ENCODE measurements around the gene MAN2C1.
"Not testable (repeated sequence)": the region's sequence is repeated elsewhere in the genome, so short reads cannot be mapped to it uniquely, and the experiment has no call there.

MAN2C1 gene

DNA sequence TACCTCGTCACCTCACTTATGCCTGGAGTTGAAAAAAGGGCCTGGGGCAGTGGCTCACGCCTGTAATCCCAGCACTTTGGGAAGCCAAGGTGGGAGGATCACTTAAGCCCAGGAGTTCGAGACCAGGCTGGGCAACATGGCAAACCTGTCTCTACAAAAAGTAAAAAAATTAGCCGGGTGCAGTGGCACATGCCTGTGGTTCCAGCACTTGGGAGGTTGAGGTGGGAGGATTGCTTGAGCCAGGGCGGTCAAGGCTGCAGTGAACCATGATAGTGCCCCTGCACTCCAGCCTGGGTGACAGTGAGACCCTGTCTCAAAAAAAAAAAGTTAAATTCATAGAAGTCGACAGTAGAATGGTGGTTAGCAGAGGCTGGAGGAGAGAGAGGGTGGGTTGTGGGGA is 26.2 kb downstream of the MAN2C1 start:
- DNase-seq = no peak

DNA sequence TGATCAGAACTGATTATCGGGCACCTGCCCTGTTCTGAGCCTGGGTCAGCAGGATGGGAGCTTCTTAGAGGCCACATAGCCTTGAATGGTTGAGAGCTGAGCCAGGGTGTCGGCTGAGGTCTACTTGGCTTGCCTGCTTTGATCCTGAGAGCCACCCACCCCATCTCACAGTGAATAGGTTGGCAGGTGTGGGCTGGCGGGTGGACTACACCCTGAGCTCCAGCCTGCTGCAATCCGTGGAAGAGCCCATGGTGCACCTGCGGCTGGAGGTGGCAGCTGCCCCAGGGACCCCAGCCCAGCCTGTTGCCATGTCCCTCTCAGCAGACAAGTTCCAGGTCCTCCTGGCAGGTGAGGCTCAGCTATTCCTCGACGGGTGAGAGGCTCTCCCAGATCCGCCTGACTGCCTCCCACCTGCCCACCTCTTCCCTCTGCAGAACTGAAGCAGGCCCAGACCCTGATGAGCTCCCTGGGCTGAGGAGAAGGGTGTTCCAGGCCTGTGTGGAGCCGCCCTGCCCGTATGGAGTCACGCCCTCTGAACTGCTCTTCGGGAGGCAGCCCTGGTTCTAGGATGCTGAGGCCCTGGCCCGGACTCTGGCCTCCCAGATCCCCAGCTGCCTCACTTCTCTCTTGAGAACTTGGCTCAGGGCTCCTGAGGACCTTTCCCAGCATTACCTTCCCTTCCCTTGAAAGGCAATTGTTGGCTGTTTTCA is 28.7 kb downstream of the MAN2C1 start:
- DNase-seq = no peak

DNA sequence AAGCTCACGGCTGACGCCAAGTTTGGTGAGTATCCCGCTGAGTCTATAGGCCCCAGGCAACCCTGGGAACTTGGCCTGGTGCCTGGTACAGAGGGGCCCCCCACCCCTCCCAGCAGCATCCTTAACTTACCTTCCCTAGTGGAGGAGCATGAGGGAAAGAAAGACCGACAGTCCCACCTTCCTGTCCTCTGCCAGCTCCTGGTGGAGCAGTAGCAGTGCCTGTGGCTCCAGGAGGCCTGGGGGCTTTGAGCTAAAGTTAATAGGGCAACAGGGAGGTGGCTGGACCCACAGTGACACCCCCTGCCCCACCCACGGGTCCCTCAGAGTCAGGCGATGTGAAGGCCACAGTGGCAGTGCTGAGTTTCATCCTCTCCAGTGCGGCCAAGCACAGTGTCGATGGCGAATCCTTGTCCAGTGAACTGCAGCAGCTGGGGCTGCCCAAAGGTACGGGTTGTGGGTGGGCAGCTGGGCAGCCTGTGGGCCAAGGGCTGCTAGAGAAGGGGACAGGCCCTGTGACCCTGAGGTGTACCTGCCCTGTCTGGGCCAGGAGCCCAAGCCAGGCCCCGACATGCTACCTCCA is 29.7 kb downstream of the MAN2C1 start:
- DNase-seq = no peak

DNA sequence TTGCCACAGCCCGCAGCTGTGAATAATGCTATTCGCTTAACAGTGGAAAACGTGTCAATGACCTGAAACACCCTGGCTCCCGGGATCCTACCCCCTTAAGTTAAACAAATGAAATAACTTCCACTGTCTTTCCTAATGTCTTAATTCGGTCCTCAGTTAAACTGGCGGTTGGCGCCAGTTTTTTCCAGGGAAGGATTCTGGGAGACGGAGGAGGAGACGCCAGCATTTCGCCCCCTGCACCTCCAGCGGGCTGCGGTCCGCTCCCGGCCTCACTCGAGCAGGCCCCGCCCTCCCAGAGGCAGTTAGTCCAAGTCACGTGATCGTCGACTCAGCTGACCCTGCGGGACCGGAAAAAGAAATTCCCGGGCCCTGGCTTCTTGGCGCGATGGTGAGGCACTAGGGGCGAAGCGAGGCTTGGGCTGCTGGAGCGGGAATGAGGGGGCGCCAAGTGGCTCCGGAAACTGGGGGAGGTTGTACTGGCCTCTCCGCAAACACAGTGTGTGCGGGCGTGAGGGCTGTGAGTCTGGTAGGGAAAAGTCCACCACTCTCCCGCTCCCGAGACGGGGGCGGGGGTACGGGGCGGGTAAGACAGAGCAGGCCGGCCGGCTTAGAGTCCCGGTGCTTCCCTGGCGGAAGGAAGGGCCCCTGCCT is 32.6 kb downstream of the MAN2C1 start, which contains the start of gene COMMD4:
COMMD4 (plus strand) TSS at position 359 of the 651 bp plus-strand sequence; CDS start at position 386, 27 bp downstream.
- DNase-seq = peak; percentile 92 to 95

DNA sequence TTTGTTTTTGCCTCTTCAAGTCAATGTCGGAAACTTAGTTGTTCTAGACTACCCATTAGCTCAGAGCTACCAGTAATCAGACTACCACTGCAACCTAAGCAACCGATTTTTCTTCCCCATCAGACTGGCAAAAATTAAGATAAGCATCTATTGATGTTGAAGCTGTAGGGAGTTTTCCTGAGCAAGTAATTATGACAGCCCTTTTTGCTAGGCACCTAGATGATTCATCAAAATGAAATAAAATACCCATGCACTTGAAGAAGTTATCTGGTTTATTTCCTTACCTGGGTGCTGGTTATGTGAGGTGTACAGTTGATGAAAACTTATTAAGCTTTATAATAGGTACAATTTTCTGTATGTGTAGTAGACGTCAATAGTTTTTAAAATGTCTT is 33.1 kb downstream of the MAN2C1 start:
- DNase-seq = no peak

DNA sequence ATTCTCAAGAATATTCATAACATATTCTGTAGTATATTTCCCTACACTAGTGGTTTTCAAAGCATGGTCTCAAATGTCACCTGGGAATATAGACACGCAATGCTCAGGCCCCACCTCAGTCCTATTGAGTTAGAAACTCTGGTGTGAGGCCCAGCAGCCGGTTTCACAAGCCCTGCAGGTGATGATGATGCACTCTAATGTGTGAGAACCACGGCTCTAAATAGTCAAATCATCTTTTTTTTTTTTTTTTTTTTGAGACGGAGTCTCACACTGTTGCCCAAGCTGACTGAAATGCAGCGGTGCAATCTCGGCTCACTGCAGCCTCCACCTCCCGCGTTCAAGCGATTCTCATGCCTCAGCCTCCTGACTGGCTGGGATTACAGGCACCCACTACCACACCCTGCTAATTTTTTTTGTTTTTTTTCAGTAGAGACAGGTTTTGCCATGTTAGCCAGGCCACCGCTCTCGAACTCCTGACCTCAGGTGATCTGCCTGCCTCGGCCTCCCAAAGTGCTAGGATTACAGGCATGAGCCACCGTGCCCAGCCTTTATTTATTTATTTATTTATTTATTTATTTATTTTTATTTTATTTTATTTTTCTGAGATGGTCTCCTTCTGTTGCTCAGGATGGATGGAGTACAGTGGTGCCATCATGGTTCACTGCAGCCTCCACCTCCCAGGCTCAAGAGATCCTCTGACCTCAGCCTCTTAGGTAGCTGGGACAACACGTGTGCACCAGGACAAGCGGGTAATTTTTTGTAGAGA is 34.6 kb downstream of the MAN2C1 start:
- not testable (repeated sequence) for DNase-seq

DNA sequence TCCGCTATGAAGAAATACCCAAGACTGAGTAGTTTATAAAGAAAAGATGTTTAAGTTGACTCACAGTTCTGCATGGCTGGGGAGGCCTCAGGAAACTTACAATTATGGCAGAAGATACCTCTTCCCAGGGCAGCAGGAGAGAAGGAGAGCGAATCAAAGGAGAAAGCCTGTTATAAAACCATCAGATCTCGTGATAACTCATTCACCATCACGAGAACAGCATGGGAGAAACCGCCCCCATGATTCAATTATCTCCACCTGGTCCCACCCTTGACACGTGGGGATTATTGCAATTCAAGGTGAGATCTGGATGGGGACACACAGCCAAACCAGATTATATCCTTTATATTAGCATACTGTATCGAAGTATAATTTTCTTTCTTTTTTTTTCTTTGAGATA is 36.3 kb downstream of the MAN2C1 start:
- not testable (repeated sequence) for DNase-seq

DNA sequence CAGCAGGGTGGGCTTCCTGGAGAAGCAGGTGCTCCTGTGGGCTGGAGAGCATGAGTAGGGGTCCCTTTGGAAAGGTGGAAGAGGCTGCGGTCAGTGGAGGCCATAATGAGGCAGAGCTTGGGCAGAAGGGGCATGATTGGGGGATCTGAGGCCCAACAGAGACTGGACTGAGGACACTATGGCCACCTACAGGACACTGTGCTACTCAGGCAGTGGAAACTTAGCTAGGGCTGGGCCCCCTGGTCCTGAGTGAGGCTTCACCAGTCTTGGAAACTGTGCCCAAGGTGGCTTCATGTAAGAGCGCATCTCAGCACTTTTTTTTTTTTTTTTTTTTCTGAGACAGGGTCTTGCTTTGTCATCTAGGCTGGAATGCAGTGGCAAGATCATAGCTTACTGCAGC is 38.8 kb downstream of the MAN2C1 start:
- DNase-seq = no peak

DNA sequence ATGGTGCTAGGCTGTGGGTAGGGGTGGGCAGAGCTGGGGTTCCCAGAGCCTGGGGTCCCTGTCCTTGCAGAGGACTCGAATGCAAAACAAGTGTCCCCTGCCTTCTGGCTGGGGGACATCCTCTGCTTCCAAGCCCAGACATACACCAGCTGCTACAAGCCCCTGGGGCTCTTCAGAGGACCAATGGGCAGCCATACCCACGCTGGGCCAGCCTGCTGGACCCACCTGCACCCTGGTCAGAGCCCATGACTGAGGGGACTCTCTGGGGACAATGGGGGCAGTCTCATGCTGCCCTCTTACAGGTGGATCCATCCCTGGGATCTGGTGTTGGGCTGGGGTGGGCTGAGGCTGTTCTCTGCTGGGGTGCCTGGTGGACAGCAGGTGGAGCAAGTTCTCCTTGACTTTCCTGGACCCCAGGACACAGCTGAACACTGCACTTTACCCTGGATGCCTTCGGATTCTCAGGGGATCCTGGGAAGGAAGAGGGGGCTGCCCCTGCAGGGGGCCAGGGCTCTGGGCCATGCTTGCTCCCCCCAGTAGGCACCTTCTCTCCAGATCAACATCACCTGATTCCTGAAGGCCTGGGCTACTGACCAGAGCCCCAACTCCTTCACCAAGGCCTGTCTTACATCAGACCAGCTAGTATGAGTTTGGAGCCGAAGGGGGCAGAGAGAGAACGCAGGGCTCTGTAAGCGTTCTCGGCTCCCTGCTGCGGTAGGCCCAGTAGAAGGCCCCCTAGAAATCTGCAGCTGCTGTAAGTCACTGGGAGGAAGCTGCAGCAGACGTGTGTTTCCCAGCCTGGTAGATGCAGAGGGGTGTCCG is 39.7 kb downstream of the MAN2C1 start:
- DNase-seq = no peak

DNA sequence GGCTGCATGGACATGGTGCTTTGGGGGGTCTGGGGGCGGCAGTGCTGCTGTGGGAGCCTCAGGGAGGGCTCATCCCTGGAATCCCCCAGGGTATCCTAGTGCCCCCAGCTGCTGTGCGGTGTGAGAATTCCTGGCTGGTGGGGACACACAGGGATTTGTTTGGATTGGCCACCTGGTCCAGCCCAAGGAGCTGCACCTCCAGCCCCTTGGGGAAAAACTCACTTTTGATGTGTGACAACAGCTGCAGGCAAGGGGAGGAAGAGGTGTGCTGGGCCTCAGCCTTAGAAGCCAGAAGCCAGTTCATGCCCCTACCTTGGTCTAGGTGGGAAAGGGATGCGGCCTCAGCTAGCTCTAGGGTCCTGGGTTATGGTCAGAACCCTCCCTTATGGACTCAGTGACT is 40.9 kb downstream of the MAN2C1 start:
- no peak for DNase-seq

DNA sequence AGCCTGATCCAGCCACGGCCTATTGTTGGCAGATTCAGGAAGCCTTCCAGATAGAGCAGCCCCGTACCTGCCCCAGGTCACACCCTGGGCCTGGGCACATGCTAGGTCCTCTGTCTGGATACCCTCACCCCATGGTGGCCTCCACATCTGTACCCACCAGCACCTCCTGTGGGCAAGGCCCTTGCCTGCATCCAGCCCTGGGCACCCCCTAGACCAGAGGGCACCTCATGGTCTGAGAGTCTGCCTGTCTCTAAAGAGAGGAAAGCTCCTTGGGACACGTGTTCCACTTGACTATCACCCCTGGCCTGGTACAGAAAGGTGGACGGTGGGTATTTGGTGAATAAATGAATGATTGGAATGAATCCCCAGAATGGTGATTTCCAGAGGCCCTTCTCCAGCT is 41.4 kb downstream of the MAN2C1 start:
- no peak for DNase-seq

DNA sequence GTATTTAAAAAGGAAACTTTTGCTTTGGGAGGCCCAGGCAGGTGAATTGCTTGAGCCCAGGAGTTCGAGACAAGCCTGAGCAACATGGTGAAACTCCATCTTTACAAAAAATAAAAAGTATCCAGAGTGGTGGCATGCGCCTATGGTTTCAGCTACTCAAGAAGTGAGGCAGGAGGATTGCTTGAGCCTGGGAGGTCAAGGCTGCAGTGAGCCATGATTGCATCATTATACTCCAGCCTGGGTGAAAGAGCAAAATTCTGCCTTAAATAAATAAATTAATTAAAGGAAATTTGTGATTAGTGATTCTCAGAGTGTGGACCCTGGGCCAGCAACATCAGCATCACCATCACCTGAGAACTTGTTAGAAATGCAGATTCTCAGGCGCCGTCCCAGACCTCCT is 42.5 kb downstream of the MAN2C1 start:
- no peak for DNase-seq

DNA sequence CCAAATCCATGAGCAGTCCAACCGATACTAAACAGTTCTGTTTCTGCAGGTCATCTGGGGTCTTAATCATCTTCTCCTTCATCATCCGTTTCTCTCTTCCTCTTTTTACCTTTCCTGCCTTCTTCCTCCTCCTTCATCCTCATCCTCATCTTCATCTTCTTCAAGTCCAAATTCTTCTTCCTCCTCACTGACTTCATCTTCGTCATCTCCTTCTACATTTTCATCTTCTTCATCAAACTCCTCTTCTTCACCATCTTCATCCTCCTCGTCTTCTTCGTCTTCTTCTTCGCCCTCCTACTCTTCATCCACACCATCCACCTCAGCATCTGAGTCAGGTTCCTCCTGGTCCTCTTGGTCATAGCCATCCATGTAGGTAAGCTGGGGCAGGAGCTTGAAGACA is 46.7 kb downstream of the MAN2C1 start:
- no peak for DNase-seq

DNA sequence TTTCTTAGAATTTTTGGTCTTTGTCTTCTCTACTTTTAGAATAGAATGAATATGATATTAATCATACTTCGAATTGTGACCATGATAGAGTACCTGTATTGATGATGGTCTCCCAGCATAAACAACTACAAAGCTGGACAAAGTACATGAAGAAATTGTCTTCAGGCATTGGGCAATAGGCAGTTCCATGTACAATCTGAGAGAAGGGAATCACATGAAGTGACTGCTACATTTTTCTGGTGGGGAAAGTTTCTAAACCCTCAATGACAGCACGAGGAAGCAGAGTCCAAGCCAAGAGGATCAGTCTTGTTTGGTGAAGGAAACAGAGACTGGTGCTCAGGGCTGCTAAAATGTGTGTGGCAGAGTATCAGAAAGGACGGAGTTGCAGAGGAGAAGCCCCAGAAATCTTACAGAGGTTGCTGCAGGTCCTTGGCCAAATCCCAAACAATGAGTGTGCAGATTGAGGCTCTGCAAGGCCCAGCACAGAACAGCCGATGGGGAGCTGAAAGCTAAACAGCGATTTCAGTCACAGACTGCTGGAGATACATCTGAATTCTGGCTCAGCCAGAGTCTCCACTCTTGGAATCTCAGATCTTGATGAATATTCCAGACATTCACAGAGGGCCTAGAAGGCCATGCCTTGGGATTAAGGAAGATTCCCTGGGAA is 49.0 kb downstream of the MAN2C1 start:
- not testable (repeated sequence) for DNase-seq

DNA sequence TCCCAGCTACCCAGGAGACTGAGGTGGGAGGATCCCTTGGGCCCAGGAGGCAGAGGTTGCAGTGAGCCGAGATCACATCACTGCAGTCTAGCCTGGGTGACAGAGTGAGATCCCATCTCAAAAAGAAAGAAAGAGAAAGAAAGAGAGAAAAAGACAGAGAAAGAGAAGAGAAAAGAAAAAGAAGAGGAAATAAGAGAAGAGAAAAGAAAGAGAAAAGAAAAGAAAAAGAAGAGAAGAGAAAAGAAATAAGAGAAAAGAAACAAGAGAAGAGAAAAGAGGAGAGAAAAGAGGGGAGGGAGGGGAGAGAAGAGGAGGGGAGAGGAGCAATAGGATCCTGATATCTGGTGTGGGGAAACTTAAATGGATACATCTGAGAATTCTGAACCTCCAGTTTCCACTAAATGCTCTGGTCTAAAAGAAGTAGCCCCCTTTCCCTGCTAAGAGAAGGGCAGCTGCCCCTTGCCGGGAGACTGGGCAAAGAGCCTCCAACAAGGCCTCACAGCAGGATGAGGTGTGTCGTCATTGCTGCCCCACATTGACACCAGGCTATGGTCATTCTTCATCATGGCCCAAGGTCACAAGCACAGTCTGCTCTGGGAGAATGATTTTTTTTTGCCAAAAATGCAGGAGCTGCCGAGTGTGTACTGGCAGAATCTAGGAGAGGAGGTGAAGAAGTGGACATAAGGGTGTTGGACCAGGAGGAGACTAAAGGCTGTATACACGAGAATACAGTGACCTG is 53.7 kb downstream of the MAN2C1 start:
- no peak for DNase-seq

DNA sequence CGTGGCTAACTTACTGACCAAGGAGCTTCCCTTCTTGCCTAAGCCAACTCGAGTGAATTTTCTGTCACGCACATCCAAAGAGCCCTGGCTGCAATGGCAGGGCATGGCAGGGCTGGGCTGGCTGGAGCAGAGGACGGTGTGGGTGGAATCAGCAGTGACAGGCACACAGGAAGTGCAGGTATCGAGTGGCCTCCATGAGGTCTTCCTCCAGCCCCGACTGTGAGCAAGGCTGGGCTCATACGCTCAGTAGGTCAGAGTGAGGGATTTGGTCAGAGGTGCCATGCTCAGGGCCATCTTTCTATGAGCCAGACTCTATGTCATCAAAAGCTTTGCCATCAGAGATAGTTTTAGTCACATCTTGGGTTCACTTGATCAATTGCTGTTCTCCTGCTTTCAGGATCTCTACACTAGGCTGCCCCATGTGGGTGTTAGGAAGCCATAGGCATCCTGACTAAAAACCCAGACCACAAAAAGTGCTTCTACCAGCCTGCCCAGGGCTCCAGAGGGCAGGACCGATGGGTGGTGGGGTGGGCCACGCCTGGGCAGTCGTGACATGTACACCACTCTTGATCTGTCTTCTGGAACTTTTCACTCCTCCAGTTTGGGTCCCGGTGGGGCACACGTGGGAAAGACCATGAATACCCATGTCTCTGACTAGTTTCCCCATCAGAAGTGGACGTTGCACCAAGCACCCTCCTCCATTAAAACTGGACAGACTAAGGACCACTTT is 55.1 kb downstream of the MAN2C1 start:
- DNase-seq = no peak

DNA sequence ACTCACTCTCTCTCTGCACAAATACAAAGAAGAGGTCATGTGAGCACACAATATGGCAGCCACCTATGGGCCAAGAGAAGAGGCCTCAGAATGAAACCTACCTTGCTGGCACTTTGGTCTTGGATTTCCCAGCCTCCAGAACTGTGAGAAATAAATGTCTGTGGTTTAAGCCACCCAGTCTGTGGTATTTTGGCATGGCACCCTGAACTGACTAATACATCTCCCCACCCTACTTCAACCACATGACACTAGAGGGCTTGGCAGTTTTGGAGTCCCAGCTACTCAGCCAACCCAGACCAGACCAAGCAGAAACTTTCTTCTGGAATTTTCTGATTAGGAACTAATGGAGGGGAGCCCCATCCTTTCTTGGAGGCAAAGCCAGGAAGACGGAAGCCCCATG is 55.9 kb downstream of the MAN2C1 start:
- DNase-seq = not testable (repeated sequence)

DNA sequence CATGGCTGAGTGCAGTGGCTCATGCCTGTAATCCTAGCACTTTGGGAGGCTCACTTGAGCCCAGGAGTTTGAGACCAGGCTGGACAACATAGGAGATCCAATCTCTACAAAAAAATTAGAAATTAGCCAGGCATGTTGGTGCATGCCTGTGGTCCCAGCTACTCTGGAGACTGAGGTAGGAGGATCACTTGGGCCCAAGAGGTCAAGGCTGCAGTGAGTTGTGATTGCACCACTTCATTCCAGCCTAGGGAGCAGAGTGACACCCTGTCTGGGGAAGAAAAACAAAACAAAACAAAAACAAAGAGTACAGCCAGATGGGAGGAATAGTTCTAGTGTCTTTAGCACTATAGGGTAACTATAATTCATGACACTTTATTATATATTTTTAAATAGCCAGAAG is 58.7 kb downstream of the MAN2C1 start:
- DNase-seq = no peak

DNA sequence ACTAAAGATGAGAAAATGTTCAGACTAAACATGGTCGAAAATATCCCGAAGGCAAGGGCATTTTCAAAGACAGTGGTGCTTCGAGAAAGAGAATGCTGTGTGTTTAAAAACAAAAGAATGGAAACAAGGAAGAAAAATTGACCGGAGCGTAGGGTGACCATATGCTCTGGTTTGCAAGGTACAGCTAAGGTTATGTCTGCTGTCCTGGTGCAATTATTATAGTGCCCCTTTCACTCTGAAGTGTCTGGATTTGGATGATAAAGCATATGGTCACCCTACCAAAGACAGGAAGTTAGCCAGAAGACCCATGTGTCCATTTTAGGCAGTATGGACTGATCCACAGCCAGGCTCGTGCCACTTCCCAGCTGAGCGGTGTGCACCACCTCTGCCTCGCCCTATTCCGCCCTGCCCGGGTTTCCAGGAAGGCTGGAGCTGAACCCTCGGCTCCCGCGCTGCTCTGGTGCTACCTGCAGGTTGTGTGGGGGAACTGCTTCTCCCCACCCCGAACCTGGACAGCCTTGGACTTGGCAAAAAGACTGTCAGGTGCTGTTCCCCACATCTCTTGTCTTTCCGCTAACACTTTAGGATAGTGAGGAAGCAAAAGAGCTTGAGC is 60.5 kb downstream of the MAN2C1 start:
- DNase-seq = no peak

DNA sequence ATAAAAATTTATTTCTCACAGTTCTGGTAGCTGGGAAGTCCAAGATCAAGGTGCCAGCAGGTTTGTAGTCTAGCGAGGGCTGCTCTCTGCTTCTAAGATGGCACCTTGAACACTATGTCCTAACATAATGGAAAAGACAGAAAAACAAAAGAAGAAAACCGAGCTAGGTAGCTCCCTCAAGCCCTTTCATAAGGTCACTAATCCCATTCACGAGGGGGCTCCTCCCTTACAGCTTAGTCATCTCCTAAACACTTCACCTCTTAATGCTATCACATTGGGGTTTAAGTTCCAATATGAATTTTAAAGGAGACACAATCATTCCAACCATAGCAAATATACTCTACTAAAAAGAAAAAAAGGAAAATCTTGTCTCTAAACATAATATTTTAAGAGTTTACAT is 62.2 kb downstream of the MAN2C1 start:
- DNase-seq = no peak
